Measurements from ENCODE around the gene SVOP. TPM values are rescaled to one million over a fixed set of nuclear protein-coding genes. Genes with fewer than 3 reads are reported as not detected.
"Not testable (repeated sequence)": the region's sequence is repeated elsewhere in the genome, so short reads cannot be mapped to it uniquely, and the experiment has no call there.

The SVOP gene
- total and polyA plus RNA-seq, 4 donors = 0.10 TPM; not detected in 3

DNA sequence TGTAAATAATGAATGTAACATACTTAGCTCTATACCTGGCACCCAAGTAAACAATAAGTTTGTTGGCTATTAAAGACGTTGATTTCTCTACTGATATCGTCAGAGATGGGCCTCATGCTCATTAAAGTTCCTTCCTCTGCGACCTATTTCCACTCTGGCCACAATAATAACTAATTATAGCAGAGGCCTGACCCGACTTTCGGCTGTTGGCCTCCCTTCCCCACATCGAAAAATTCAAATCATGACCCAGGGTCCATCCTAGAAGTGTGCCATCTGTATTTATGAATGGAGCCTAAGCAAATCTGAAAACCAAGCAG, 31.2 kb upstream of the SVOP start:
- Histone ChIP-seq H3K27me3 (ENCODE audit: control insufficient read depth in 4 of 4, insufficient read depth in 4 of 4, low read length in 3 of 4) (no peaks in the 10 kb centered on the region), H3K4me3 (ENCODE audit: low read depth in 1 of 3, low read length in 3 of 3) (peak overlapping the region; percentile 90 to 97 (median 96)), H3K9me3 (ENCODE audit: control insufficient read depth in 4 of 4, low read length in 3 of 4) (no peaks in the 10 kb centered on the region), H3K4me1 (ENCODE audit: control insufficient read depth in 4 of 4, insufficient read depth in 4 of 4, low read length in 3 of 4) (peaks cover 2 to 45% (median 26%) of the 10 kb centered on the region in 4 donors), H3K9ac (ENCODE audit: low read depth in 1 of 2, low read length in 2 of 2) (peak overlapping the region; percentile 43 to 47), H3K36me3 (ENCODE audit: control insufficient read depth in 4 of 4, insufficient read depth in 3 of 4, low read depth in 1 of 4, low read length in 3 of 4) (no peaks in the 10 kb centered on the region), H3K27ac (ENCODE audit: low read depth in 1 of 2, low read length in 2 of 2) (peak overlapping the region; percentile 89 to 92)
- DNase-seq (ENCODE audit: low spot score) = no peak
- TF ChIP-seq HNF4A (conservative IDR thresholded peaks at IDR 0.05) = no peak
- no peak for TF ChIP-seq EGR1 (IDR thresholded peaks at IDR 0.05; ENCODE audit: low read depth in 2 of 2)
- no peak for TF ChIP-seq HNF4G (IDR thresholded peaks at IDR 0.05)
- TF ChIP-seq, protein P1, sequence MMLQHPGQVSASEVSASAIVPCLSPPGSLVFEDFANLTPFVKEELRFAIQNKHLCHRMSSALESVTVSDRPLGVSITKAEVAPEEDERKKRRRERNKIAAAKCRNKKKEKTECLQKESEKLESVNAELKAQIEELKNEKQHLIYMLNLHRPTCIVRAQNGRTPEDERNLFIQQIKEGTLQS (IDR thresholded peaks at IDR 0.05) = no peak
- 18% methylated on average over 6 of the region's 6 CpGs for WGBS

DNA sequence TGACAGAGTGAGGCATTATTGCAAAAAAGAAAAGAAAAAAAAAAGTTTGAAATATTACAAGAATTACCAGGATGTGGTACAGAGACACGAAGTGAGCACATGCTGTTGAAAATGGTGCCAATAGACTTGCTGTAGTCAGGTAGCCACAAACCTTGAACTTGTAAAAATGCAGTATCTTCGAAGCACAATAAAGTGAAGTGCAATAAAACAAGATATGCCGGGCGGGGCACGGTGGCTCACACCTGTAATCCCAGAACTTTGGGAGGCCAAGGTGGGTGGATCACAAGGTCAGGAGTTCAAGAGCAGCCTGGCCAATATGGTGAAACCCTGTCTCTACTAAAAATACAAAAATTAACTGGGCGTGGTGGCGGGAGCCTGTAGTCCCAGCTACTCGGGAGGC, 28.9 kb upstream of the SVOP start:
- WGBS = 75% methylated on average over 8 of the region's 8 CpGs
- not testable (repeated sequence) for H3K9me3 ChIP-seq (ENCODE audit: control insufficient read depth in 4 of 4, low read length in 3 of 4); H3K36me3 ChIP-seq (ENCODE audit: control insufficient read depth in 4 of 4, insufficient read depth in 3 of 4, low read depth in 1 of 4, low read length in 3 of 4); H3K27ac ChIP-seq (ENCODE audit: low read depth in 1 of 2, low read length in 2 of 2); H3K27me3 ChIP-seq (ENCODE audit: control insufficient read depth in 4 of 4, insufficient read depth in 4 of 4, low read length in 3 of 4); H3K4me3 ChIP-seq (ENCODE audit: low read depth in 1 of 3, low read length in 3 of 3); H3K9ac ChIP-seq (ENCODE audit: low read depth in 1 of 2, low read length in 2 of 2); DNase-seq (ENCODE audit: low spot score)
- peaks cover 2 to 27% (median 20%) of the 10 kb centered on the region in 4 donors for H3K4me1 ChIP-seq (ENCODE audit: control insufficient read depth in 4 of 4, insufficient read depth in 4 of 4, low read length in 3 of 4)

DNA sequence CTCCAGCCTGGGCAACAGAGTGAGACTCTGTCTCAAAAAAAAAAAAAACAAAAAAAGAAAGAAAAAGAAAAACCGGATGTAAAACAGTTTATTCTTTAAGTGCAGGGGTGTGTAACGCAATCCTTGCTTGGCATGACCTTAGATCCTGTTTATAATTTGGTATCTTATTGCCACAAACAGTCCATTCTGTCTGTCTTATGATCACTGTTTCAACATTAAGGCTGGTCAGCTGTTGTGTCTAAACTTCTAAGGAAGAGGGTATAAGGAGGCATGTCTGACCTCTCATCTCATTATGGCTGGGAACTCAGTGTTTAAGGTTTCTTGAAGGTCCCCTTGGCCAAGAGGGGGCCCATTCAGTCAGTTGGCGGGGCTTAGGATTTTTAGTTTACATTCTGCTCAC, 27.8 kb upstream of the SVOP start:
- not testable (repeated sequence) for H3K27ac ChIP-seq (ENCODE audit: low read depth in 1 of 2, low read length in 2 of 2); H3K36me3 ChIP-seq (ENCODE audit: control insufficient read depth in 4 of 4, insufficient read depth in 3 of 4, low read depth in 1 of 4, low read length in 3 of 4); H3K9ac ChIP-seq (ENCODE audit: low read depth in 1 of 2, low read length in 2 of 2); H3K4me3 ChIP-seq (ENCODE audit: low read depth in 1 of 3, low read length in 3 of 3); H3K9me3 ChIP-seq (ENCODE audit: control insufficient read depth in 4 of 4, low read length in 3 of 4); DNase-seq (ENCODE audit: low spot score); H3K27me3 ChIP-seq (ENCODE audit: control insufficient read depth in 4 of 4, insufficient read depth in 4 of 4, low read length in 3 of 4)
- H3K4me1 ChIP-seq (ENCODE audit: control insufficient read depth in 4 of 4, insufficient read depth in 4 of 4, low read length in 3 of 4) = peaks cover 0 to 17% (median 12%) of the 10 kb centered on the region in 4 donors
- 74% methylated on average over 3 of the region's 3 CpGs for WGBS

DNA sequence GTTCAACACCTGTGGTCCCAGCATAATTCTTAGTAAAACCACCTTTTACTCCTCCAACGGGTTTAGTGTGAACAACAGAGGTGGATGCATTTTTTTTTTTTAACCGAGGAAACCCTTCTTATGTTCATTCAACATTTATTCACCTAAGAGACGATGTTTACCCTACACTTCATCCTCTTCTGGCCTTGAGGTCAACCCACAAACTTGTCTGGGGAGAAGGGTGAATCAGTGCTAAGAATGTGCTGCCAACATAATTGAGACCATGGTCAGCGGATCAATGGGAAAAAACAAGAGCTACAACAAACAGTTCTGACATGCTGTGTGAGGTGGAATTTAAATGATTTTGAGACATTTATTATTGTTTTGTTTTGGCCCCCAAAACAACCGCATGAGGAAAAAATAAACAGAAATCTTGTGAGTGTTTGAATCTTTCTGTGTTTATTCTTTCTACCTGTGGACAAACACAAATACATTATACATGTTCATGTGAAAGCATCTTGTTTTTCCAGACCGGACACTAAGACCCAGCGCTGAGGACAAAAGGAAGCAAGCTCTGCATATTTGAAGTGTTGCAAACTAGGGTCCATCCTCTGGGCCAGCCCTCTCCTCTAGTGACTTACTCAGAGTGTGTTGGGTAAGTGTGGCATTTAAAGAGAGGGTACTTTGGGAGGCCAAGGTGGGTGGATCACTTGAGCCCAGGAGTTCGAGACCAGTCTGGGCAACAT, 26.4 kb upstream of the SVOP start:
- no peak overlapping the region for H3K4me3 ChIP-seq (ENCODE audit: low read depth in 1 of 3, low read length in 3 of 3)
- TF ChIP-seq YY1 (IDR thresholded peaks at IDR 0.05) = no peak
- TF ChIP-seq NR2F2 (IDR thresholded peaks at IDR 0.05) = no peak
- TF ChIP-seq, protein P1 (IDR thresholded peaks at IDR 0.05) = no peak
- TF ChIP-seq JUND (IDR thresholded peaks at IDR 0.05) = no peak
- TF ChIP-seq, protein P2, sequence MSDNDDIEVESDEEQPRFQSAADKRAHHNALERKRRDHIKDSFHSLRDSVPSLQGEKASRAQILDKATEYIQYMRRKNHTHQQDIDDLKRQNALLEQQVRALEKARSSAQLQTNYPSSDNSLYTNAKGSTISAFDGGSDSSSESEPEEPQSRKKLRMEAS (IDR thresholded peaks at IDR 0.05) = no peak
- no peak for TF ChIP-seq SP1 (IDR thresholded peaks at IDR 0.05)
- TF ChIP-seq GABPA (IDR thresholded peaks at IDR 0.05 in 1 of 2, conservative IDR thresholded peaks at IDR 0.05 in 1 of 2) = no peak
- TF ChIP-seq, protein P3, sequence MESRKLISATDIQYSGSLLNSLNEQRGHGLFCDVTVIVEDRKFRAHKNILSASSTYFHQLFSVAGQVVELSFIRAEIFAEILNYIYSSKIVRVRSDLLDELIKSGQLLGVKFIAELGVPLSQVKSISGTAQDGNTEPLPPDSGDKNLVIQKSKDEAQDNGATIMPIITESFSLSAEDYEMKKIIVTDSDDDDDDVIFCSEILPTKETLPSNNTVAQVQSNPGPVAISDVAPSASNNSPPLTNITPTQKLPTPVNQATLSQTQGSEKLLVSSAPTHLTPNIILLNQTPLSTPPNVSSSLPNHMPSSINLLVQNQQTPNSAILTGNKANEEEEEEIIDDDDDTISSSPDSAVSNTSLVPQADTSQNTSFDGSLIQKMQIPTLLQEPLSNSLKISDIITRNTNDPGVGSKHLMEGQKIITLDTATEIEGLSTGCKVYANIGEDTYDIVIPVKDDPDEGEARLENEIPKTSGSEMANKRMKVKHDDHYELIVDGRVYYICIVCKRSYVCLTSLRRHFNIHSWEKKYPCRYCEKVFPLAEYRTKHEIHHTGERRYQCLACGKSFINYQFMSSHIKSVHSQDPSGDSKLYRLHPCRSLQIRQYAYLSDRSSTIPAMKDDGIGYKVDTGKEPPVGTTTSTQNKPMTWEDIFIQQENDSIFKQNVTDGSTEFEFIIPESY (IDR thresholded peaks at IDR 0.05) = no peak
- no peak for TF ChIP-seq HNF4A (conservative IDR thresholded peaks at IDR 0.05)
- no peak for TF ChIP-seq RAD21 (IDR thresholded peaks at IDR 0.05)
- no peak for TF ChIP-seq FOXA2 (IDR thresholded peaks at IDR 0.05)
- no peak for TF ChIP-seq RXRA (IDR thresholded peaks at IDR 0.05)
- TF ChIP-seq TAF1 (conservative IDR thresholded peaks at IDR 0.05) = no peak
- TF ChIP-seq, protein P4, sequence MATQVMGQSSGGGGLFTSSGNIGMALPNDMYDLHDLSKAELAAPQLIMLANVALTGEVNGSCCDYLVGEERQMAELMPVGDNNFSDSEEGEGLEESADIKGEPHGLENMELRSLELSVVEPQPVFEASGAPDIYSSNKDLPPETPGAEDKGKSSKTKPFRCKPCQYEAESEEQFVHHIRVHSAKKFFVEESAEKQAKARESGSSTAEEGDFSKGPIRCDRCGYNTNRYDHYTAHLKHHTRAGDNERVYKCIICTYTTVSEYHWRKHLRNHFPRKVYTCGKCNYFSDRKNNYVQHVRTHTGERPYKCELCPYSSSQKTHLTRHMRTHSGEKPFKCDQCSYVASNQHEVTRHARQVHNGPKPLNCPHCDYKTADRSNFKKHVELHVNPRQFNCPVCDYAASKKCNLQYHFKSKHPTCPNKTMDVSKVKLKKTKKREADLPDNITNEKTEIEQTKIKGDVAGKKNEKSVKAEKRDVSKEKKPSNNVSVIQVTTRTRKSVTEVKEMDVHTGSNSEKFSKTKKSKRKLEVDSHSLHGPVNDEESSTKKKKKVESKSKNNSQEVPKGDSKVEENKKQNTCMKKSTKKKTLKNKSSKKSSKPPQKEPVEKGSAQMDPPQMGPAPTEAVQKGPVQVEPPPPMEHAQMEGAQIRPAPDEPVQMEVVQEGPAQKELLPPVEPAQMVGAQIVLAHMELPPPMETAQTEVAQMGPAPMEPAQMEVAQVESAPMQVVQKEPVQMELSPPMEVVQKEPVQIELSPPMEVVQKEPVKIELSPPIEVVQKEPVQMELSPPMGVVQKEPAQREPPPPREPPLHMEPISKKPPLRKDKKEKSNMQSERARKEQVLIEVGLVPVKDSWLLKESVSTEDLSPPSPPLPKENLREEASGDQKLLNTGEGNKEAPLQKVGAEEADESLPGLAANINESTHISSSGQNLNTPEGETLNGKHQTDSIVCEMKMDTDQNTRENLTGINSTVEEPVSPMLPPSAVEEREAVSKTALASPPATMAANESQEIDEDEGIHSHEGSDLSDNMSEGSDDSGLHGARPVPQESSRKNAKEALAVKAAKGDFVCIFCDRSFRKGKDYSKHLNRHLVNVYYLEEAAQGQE (IDR thresholded peaks at IDR 0.05) = no peak
- no peak for TF ChIP-seq FOXA1 (IDR thresholded peaks at IDR 0.05)
- TF ChIP-seq EGR1 (IDR thresholded peaks at IDR 0.05; ENCODE audit: low read depth in 2 of 2) = no peak
- TF ChIP-seq HNF4G (IDR thresholded peaks at IDR 0.05) = no peak

More for the DNA sequence above, 26.4 kb upstream of the SVOP start:
- H3K4me1 ChIP-seq (ENCODE audit: control insufficient read depth in 4 of 4, insufficient read depth in 4 of 4, low read length in 3 of 4) = peaks cover 0 to 6% (median 5%) of the 10 kb centered on the region in 4 donors
- H3K27ac ChIP-seq (ENCODE audit: low read depth in 1 of 2, low read length in 2 of 2) = no peak overlapping the region
- no peaks in the 10 kb centered on the region for H3K27me3 ChIP-seq (ENCODE audit: control insufficient read depth in 4 of 4, insufficient read depth in 4 of 4, low read length in 3 of 4)
- no peak for DNase-seq (ENCODE audit: low spot score)
- H3K36me3 ChIP-seq (ENCODE audit: control insufficient read depth in 4 of 4, insufficient read depth in 3 of 4, low read depth in 1 of 4, low read length in 3 of 4) = no peaks in the 10 kb centered on the region
- H3K9ac ChIP-seq (ENCODE audit: low read depth in 1 of 2, low read length in 2 of 2) = no peak overlapping the region
- H3K9me3 ChIP-seq (ENCODE audit: control insufficient read depth in 4 of 4, low read length in 3 of 4) = no peaks in the 10 kb centered on the region
- 76% methylated on average over 8 of the region's 8 CpGs for WGBS
